Activated CD4-positive, alpha-beta T cell treated with anti-CD3 and anti-CD28 coated beads for 1 hour (primary cell): ENCODE measurements around the gene APBB2.
"Not testable (repeated sequence)": the region's sequence is repeated elsewhere in the genome, so short reads cannot be mapped to it uniquely, and the experiment has no call there.

Experiments used
- DNase-seq: peaks from one replicate; pipeline ENCODE4 v3.0.0-alpha.2; 2020

Gene APBB2

DNA sequence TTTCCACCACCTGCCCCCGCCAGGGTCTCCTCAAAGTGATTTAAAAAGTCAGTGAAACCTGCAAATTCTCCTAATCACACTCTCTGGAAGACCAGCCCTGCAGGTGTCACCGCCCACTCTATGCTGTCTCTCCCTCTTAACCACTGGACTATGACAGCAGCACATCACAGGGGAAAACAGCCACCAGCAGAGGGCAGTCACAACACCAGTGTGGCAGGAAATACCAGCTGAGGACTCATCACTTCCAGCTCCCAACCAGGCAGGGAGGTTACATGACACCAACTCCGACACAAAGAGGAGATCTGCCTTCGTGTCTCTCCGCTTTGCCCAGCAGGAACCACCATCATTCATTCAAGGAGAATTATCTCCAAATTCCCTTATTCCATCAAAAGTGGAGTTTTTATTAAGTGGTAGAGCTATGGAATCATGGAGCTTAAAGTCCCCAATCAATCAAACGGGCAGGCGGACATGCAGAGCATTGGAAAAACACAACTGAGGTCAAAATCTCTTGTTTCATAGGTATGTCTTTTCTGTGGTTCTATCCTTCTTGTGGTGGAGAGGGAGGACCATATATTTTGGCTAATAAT lies 373.3 kb downstream of the APBB2 start:
- DNase-seq: peak; percentile 42

DNA sequence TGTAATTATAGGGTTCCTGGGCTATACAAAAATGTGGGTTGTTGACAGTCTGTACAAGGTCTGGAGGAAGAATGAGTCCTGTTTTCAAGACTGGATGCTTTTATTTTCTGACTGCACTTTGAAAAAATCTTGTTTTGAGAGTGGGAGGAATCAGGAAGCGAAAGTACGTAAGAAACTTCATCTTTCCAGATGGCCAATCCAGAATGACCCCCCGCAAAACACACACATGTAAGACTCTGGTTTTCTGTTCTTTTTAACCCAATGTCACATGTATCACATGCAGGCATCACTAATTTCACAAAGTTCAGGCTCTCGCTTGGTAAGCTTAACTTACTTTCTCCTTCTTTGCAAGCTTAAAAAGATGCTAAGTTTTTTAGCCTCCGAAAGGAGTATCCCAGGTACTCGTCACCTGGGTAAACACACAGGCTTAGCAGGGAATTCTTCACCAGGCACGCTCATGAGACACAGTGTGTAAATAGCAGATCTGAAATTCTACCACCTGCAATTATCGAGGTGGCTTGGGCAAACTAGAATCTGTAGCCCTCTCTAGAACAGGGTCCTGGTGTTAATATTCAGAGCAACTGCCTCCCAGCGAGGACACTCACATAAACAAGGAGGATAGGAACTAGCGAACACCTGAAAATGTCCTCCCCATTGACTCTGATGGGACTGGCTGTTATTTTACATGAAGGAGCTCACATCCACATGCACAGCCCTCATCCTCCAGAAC lies 373.9 kb downstream of the APBB2 start:
- no peak for DNase-seq

DNA sequence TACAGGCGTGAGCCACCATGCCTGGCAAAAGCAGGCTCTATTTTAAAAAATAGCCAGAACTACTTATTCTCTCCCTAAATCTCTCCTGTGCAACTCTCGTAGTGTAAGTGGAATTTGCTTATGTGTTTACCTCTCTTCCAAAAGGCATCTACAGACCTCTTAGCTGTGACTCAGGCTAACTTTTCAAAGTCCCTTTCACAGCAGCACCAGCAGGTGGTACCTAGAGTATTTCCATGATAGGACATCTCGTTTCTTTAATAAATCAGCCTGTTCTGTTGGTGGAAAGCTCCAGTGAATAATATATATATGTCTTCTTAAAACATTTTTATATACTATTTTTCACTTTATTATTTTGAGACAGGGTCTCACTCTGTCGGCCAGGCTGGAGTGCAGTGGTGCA lies 375.6 kb downstream of the APBB2 start:
- no peak for DNase-seq

GRCh38 chr4:40837094-40837870 lies 377.1 kb downstream of the APBB2 start:
- DNase-seq: no peak

DNA sequence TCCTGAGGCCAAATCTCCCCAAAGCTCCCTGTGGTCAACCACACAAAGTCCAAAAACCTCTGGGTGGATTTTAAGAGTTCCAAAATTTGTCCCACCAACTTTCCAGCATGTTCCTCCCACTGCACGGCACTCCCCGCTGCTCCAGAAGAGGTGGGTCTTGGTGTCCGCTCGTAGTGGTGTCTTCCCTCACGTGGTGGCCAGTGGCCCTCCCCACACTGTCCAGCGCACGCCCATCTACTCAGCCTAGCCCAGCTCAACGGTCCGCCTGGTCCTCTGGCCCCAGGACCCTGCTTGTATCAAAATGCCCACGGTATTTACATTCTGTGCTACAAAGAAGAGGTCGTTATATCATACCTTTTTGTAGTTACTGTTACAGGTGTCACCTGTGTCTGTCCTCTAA lies 381.1 kb downstream of the APBB2 start:
- DNase-seq: no peak

GRCh38 chr4:40832175-40832574 lies 382.2 kb downstream of the APBB2 start:
- DNase-seq: no peak

- DNase-seq: no peak
These were observed 383.0 kb downstream of the APBB2 start for GRCh38 chr4:40831146-40831907.

DNA sequence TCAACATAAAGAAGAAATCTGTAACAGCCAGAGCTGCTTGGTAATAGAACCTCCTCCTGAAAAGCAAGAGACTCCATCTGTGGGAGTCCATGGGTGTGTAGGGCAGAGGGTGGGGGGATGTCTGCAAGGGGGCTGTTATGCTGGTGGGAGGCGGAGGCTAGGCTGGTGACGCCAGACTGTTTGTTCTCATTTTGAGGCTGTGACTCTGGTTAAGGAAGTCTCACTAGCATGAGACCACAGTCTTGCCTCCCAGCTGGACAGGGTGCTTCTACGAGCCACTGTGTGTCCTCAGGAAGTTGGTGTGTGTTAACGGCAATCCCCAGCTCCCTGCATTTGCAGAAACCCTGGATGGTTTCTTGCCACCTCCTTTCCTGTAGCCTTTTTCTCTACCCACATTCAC lies 384.8 kb downstream of the APBB2 start:
- DNase-seq: no peak

DNA sequence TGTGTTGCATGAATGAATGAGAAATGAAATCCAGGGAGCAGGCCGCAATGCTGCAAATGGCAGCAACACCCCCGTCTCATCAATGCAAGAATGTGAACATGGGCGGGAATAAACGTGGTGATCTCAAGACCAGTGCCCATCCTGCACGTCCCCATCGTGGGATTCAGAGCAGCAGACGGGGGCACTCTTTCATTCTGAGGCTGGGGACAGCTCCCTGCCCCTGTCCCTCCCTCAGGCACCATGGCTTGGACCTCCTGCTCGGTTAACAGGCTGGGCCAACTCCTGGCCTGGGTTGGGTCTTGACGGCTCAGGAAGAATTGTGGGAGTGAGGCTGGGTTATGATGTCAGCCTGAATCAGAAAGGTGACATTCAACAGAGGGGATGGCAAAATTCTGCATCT lies 385.7 kb downstream of the APBB2 start:
- no peak for DNase-seq

GRCh38 chr4:40827758-40828157 lies 386.6 kb downstream of the APBB2 start:
- DNase-seq: no peak

DNA sequence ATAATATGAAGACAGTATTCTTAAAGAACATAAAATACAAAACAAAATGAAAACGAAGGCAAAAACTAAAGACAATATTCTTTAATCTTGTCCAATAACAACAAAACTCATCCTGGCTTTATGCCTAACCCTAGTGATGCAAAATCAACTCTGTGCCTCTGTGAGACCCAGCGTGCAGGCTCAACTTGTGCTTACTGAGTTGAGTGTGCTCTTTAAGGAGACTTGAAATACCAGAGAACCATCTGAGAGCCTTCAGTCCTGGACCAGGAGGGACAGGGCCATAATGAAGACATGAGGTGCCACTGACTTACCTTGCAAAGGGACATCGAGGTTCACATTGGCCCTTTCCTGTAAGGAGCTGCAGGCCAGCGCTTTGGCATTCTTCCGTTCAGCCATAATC lies 387.5 kb downstream of the APBB2 start:
- DNase-seq: no peak

DNA sequence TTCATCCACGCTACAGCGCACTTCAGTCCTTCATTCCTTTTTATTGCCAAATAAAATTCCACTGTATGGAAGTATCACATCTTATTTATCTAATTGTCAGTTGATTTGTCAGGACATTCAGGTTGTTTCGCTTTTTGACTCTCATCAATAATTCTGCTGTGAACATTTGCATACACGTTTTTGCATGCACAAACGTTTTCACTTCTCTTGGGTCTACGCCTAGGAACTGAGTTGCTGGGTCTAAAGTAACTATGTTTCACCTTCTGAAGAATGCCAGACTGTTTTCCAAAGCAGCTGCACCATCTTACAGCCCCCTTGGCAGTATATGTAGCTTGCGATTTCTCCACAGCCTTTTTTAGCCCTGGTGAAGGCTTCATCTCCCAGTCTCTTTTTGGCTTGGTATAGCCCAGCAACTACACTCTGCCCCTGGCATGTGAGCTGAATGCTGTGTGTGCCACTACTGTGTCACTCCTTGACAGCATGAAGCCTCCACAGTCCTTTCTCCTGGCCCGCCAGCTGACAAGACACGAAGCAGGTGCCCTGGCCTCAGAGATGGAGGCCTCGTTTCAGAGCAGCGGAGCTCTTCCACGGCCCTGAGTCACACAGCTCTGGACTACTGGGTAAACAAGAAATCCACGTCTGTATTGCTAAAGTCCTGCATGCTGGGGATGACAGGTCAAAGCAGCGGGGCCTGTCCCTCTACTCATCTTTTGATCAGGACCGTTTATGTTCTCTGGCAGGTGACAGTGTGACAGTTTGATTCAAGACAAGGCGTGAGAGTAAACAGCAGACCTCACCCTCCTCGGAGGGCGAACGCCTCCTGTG lies 389.1 kb downstream of the APBB2 start:
- DNase-seq: no peak

- no peak for DNase-seq
These were observed 391.7 kb downstream of the APBB2 start for GRCh38 chr4:40822420-40823166.

DNA sequence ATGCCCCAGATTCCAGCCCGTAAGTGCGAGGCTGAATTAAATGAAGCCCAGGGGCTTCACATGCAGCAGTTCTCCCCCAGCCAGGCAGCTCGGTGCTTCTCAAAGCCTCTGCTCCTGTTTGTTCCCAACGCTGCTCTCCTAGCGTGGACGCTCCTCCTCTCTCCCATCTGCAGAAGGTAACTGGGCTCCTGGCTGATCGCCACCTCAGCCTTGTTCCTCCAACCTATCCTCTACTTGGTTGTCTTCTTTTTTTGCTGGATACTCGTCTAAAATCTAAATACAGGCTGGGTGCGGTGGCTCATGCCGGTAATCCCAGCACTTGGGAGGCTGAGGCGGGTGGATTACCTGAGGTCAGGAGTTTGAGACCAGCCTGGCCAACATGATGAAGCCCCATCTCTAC lies 394.2 kb downstream of the APBB2 start:
- DNase-seq: no peak

GRCh38 chr4:40817157-40817556 lies 397.2 kb downstream of the APBB2 start:
- DNase-seq: not testable (repeated sequence)

- no peak for DNase-seq
These were observed 401.5 kb downstream of the APBB2 start for GRCh38 chr4:40812856-40813255.

DNA sequence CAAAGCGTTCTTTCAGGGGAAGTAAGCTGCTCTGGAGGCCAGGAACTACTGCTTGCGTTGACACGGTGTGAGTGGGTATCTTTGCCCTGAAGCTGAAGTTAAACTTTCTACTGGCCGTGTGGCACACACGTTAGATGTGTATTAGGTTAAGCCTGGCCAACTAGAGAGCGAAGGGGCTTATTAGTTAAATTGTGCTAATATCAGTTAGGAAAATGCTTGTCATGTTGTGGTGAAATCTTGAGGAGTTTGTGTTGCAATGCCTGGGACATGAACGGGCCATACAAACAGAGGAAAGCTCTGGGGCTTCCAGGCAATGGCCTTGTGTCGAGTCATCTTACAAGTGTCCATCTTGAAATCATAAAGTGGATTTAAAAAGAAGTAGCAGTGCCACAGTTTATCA lies 402.0 kb downstream of the APBB2 start:
- no peak for DNase-seq

- DNase-seq: no peak
These were observed 402.4 kb downstream of the APBB2 start for GRCh38 chr4:40811956-40812355.

- DNase-seq: no peak
These were observed 405.4 kb downstream of the APBB2 start for GRCh38 chr4:40808926-40809457.

DNA sequence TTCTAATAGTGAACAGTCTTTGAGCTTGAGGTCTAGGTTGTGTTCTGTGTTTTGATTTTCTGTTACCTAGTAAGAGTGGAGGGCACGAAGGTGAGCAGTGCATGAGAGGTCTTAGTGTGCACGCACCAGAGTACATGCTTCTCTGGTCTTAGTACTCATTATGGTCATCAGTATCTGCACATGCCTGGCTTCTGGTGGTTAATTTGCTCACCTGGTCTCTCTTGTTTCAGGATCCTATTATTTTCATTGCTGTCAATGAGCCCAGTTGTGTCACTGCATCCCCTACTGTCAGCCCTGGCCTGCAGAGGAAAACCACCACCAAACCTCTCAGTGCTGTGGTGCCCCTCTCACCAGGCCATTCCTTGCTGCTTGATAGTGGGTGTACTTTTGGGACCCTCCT lies 409.7 kb downstream of the APBB2 start:
- DNase-seq: no peak

GRCh38 chr4:40800064-40800463 lies 414.3 kb downstream of the APBB2 start:
- no peak for DNase-seq
